ENCODE data around the gene FARS2.
A peak's percentile ranks its signal among the peaks of the same experiment; 100 is the strongest.
"Not testable (repeated sequence)": the region's sequence is repeated elsewhere in the genome, so short reads cannot be mapped to it uniquely, and the experiment has no call there.

FARS2 gene

GRCh38 chr6:5684320-5685053 is 423.2 kb downstream of the FARS2 start:
- no peak for DNase-seq

DNA sequence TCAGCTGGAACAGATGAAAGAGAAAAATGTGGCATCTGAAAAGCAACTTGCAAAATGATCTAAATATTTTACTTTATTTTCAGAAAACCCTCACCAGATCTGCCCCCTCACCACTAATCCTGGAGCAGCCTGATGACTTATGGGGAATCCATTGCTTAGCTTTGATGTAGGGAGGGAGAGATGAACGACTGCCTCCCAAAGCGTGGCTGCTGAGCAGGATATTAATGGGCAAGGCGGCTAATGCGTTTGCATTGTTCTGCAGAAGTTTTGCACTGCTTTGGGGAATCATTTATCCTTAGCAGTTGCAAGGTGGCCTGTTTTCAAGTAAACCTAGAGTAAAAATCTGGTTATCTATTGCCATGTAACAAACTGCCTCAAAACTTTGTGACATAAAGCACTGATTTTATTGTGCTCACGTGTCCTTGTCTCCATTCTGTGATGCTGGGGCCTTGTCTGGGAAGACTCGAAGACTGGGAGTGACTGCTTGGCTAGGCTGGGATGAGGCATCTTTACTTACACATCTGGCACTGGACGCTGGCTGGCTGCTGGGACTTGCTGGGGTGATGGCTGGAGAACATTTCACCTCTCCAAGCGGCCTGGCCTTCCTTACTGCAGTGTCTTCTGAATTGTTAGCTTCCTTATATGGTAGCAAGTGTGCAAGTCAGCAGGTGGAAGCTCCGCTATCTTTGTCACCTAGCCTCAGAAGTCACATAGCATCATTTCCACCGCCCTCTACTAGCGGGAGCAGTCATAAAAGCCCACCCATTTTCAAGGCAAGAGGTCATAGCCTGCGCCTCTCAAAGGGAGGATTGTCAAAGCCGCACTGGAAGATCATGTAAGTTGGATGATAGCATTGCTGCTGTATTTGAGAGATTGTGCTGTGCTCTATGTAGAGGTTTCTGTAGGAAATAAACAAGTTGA is 432.2 kb downstream of the FARS2 start:
- no peak for DNase-seq

GRCh38 chr6:5695260-5696245 is 434.2 kb downstream of the FARS2 start:
- peak in 1 of 51 donors; percentile 31 for DNase-seq

DNA sequence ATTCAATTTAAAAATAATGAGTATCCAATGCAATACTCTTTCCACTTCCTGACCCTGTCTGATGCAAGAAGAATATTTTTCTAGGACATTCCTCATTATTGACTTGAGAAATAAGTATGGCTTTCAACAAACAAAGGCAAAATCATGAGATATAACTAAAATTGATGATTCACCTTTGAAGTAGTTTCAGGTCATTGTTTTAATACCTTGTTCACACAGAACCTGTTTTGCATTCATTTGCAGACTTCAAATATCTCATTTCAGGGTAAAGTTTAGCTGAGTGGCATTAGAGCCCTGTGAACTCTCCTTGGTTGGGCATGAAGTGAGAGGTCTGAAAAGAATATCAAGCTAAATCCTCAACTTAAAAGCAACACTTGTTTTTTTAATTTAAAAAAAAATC is 436.2 kb downstream of the FARS2 start:
- no peak for DNase-seq

DNA sequence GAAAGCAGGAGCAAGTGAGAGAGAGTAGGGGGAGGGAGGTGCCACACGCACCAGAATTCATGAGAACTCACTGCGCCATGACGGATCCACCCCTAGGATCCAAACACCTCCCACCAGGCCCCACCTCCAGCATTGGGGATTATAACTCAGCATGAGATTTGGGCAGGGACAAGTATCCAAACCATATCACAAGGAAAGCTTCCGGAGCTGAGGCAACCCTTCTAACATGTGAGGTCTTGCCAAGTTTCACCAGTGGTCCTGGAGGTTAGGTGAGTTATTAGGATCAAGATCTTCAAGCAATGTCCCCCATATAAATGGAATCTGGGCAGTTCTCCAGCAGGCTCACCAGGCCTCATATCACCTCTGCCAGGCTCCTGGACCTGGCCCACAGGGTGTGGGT is 437.0 kb downstream of the FARS2 start:
- no peak for DNase-seq

DNA sequence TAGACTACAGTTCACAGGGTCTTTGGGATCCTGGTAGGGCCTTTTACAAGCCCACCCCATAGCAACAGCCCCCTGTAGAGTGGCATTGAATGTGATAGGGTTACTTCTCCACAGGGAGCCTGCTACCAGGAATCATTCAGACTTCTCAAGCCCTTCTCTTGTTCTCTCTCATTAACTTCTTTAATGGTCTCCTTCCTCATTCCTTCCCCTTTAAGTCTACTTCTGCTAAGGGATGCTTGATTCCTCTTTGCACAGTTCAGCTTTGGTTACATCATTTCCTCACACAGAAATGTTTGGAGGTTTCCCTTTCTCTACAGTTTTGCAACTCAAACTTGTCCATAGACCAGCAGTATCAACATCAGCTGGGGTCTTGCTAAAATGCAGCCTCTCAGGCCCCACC is 437.8 kb downstream of the FARS2 start:
- not testable (repeated sequence) for DNase-seq

DNA sequence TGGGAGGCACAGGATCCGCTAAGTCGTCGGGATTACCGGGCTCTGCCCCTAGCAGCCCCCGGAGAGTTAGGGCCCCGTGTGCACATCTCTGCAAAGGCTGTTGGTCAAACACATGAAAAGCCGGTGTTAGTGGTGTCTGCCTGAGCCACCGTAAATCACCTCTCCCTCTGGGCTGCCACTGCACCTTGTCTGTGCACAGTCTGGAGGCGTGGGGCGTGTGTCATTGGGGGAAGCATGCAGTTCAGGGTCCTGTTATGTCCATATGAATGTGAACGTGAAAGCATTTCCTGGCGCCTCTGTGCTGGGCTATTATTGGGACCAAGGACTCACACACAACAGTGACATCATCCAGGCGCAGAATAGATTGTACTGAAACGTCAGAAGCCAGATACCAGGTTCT is 439.9 kb downstream of the FARS2 start:
- DNase-seq: no peak

GRCh38 chr6:5704708-5705107 is 443.4 kb downstream of the FARS2 start:
- no peak for DNase-seq

- DNase-seq: no peak
Observed at GRCh38 chr6:5705252-5705651, 443.9 kb downstream of the FARS2 start.

DNA sequence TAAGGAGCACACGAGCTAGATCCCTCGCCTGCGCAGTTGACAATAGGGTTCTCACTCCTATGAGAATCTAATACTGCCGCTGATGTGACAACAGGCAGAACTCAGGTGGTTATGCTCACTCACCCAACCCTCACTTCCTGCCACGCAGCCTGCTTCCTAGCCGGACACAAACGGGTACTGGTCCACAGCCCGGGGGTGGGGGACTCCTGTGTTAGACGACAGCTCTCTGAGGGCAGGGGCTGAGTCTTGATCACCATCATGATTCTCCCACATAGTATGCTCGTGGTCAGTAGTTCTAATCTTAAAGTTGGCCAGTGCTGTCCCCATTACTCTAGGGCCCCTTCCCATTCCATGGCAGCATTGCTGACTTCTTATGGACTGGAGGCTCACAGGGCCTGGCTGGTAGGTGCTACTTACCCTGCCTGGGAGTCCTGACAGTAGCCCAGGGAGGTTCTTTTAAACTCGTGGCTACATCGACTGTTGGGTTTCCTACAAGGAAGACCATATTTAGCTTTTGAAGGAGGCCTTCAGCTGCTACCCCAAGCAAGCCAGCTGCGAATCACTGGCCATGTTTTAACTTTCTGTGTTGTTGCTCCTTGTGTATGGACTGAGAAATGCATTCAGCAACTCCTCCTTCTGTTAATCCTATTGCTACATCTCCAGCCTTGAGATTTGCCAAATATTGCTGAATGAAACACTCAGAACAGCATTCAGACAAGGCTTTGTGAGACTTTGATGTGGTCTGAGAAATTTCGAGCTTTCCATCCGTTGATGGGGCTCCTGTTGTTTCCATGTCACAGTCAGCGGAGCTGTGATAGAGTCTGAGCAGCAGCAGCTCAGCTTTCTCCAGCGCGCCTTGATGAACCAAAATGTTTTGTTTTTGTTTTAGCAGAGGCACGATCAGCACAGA is 445.1 kb downstream of the FARS2 start:
- DNase-seq: no peak

GRCh38 chr6:5707281-5708045 is 446.1 kb downstream of the FARS2 start:
- no peak for DNase-seq

GRCh38 chr6:5710516-5710915 is 449.2 kb downstream of the FARS2 start:
- DNase-seq: no peak

DNA sequence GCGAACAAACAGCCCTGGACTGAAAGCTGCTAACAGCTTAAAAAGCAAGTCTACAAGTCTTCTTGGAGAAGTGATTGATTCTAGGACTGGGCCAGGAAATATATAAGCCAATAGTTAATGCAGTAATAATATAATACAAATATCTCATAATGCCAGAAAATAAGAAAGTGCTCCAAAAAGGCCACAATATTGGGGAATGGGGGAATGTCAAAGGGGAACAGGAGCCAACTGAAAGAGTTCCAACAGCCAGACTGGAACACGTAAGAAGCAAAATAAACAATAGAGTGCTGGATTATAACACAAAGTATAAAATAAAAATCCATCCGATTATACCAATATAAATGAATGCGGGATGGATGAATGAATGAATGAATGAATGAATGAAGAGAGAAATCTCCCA is 449.6 kb downstream of the FARS2 start:
- DNase-seq: no peak

DNA sequence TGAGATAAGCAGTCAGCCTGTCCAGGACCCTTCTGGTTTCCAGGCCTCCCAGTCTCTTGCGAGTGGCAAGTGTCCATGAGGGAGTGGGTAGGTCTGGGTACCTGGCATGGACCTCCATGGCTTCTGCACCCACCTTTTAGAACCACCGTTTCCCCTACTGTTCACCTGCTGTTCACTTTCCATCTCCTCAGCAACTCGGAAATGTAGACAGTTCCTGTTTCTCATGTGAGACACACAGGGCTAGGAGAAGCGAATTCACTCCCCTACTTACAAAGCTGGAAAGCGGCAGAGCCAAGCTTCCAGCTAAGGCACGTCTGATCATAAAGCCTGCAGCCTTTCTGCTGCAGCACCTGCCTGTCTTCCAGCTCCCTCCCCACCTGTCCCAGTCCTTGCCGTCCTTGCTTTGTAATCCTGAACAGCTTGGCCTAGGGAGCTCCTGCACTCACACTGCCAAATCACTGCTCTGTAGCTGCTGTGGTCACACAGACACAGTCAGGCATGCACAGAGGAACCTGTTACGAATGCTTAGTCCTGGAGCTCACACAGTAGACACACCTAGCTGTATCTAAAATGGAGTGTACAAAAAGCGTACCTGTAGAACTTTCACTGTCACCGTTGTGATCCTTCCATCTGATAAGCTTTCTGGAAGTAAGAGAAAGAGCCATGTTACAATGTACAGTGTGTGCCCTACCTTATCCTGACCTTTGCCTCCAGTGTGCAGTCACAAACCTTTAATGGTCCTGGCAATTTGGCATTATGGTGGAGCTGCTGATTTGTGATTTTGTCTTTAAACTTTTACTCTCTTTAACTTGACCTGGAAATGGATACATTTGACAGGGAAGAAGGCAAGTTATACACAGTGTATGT is 451.3 kb downstream of the FARS2 start:
- no peak for DNase-seq

- no peak for DNase-seq
Observed at GRCh38 chr6:5713519-5713918, 452.2 kb downstream of the FARS2 start.

DNA sequence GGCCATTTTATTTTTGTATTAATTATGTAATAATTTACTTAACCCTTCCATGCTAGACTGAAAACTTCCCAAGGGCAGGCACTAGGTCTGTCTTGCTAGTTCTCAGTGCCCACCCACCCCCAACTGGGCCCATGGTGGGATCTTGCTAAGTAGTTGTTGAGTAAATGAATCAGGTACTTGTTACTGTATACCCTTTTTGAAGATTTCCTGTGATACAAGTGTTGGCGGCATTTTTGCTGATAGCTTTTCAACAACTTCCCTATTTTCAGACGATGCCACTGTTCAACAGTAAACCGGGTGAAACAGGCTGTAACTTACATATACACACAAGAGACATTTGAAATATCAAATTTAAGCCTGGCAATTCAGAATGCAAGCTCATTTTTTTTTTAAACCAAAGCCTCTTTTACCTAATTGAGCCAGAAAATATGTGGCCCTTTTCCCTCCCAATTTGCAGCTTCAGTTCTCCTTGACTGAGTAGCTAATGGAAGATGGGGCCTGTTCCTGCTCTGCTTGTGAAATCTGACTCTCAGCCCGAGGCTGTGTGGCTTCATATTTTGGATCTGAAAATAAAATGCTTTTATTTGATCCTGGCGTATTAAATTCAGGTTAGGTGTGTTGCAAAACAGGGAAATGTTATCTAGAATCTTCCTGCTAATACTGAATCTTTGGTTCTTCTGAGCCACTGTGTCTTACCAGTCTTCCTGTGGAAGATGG is 457.1 kb downstream of the FARS2 start:
- no peak for DNase-seq

DNA sequence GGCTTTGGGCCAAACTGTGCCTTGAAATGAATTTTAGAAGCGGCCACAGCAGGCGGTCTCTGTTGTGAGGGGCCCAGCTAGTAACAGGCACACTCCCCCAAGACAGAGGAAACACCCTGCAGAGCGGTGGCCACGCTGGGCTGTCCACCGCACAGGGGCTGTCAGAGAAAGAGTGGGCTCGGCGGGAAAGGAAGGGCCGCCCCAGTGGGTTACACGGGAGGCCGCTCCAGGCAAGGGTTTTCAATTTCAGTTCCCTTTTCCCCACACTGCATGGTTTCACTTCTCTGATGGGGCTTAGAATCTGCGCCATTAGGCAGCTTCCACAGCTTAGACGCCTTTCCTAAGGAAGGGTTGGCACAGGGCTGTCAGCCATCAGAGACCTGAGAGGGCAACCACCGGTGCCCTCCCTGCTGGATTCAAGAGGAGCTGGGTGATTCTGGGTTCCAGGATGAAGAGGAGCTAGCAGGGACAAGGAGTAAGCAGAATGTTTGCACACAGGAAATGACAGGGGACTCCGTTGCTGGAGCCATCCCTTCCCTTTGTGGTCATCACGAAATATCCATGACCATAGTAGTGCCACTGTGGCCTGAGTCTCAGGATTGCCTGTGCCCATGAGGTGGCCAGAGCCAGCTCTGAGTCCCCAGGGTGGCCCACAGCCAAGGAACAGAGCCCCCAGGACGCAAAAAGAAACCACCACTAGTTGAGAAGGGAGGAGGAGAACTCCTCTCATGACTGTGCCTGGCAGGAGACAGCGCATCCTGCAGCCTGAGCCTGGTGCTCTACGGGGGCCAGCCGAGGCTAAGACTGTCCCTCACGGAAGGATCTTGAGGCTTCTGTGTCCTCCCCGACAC is 462.8 kb downstream of the FARS2 start:
- peak in 30 of 51 donors; percentile 4 to 51 (median 19) for DNase-seq
